RWPE2 (cell line): ENCODE measurements around the gene GABRB2.

ENCODE experiments used
- ATAC-seq: fragments of 200-7000 bp; cut with Tn5 transposase; 3 replicates; pipeline ENCODE4 v1.9.1; 2021; ENCODE audit warnings: low read depth
- DNase-seq: peaks from one replicate; pipeline ENCODE4 v3.0.0-alpha.2; 2020; ENCODE audit warnings: low spot score
- H3K27ac ChIP-seq: fragments of 450-650 bp; 2 replicates; pipeline ENCODE4 v1.5.1; 2017; ENCODE audit warnings: mild to moderate bottlenecking; ENCODE audit not compliant: poor library complexity, severe bottlenecking
- H3K27me3 ChIP-seq: fragments of 250-450 bp; sonication (Bioruptor Pico); 2 replicates; pipeline ENCODE4 v1.5.1; 2021; ENCODE audit warnings: mild to moderate bottlenecking, moderate library complexity; ENCODE audit not compliant: insufficient read depth, poor library complexity, severe bottlenecking
- H3K36me3 ChIP-seq: fragments of 250-450 bp; sonication (Bioruptor Pico); 2 replicates; pipeline ENCODE4 v1.5.1; 2020; ENCODE audit warnings: low read depth, mild to moderate bottlenecking, moderate library complexity
- H3K4me1 ChIP-seq: fragments of 250-450 bp; sonication (Bioruptor Pico); 2 replicates; pipeline ENCODE4 v1.5.1; 2021; ENCODE audit warnings: mild to moderate bottlenecking, moderate library complexity; ENCODE audit not compliant: insufficient read depth, poor library complexity, severe bottlenecking
- H3K4me3 ChIP-seq: fragments of 250-450 bp; sonication (Bioruptor Pico); 2 replicates; pipeline ENCODE4 v1.5.1; 2021; ENCODE audit warnings: mild to moderate bottlenecking, moderate library complexity; ENCODE audit not compliant: severe bottlenecking
- H3K9me3 ChIP-seq: fragments of 250-450 bp; sonication (Bioruptor Pico); 2 replicates; pipeline ENCODE4 v1.5.1; 2021; ENCODE audit warnings: mild to moderate bottlenecking, moderate library complexity; ENCODE audit not compliant: severe bottlenecking
- TF ChIP-seq, protein P1 (sequence below): fragments of 450-650 bp; IDR thresholded peaks from one replicate; pipeline ENCODE4 v1.5.1; 2017; ENCODE audit warnings: mild to moderate bottlenecking, moderate library complexity; ENCODE audit not compliant: poor library complexity, severe bottlenecking

GABRB2 gene

DNA sequence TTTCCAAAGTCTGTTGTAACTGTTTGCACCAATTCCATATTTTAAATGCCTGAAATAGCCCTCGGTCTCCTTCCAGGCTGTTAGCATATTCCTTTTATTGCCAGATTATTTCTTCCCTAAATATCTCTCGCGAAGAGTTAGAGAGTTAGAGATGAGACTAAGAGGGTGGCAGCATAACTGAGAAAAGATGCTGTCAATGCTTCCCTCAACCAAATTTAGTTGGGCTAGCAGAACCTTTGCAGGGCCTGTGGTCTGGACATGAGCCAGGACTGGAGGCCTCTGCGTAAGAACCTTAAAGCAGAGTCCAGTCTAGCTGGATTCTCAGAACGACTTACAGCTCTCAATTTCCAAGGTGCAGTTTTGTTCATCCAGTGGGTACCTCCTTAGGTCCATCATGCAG is 135.9 kb downstream of the GABRB2 start:
- Histone ChIP-seq H3K9me3 (no peaks in the 10 kb centered on the region), H3K27ac (no peak overlapping the region), H3K27me3 (no peaks in the 10 kb centered on the region), H3K4me3 (no peak overlapping the region), H3K36me3 (no peaks in the 10 kb centered on the region), H3K4me1 (no peaks in the 10 kb centered on the region)
- ATAC-seq (no peak), DNase-seq (no peak)
- TF ChIP-seq, protein P1, sequence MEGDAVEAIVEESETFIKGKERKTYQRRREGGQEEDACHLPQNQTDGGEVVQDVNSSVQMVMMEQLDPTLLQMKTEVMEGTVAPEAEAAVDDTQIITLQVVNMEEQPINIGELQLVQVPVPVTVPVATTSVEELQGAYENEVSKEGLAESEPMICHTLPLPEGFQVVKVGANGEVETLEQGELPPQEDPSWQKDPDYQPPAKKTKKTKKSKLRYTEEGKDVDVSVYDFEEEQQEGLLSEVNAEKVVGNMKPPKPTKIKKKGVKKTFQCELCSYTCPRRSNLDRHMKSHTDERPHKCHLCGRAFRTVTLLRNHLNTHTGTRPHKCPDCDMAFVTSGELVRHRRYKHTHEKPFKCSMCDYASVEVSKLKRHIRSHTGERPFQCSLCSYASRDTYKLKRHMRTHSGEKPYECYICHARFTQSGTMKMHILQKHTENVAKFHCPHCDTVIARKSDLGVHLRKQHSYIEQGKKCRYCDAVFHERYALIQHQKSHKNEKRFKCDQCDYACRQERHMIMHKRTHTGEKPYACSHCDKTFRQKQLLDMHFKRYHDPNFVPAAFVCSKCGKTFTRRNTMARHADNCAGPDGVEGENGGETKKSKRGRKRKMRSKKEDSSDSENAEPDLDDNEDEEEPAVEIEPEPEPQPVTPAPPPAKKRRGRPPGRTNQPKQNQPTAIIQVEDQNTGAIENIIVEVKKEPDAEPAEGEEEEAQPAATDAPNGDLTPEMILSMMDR: no peak

DNA sequence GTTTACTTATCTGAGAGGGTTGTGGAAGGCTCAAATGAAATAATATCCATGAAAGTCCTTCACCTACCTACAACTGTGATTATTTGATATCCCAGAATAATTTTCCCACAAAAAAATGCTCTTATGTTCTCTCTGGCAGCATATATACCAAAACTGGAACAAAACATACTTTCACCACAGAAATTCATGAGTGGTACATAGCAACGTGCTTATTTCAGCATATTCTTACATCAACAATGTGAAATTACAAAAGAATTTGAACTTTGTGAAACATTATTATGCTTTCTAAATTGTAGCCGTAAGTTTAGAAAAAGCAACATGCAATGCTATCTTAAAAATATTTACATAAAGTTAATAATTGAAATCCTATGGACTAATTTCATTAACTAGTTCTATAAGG is 137.1 kb downstream of the GABRB2 start:
- H3K4me1 ChIP-seq: no peaks in the 10 kb centered on the region
- TF ChIP-seq, protein P1: no peak
- ATAC-seq (no peak), DNase-seq (no peak)
- H3K36me3 ChIP-seq: no peaks in the 10 kb centered on the region
- no peak overlapping the region for H3K27ac ChIP-seq
- no peak overlapping the region for H3K4me3 ChIP-seq
- H3K27me3 ChIP-seq: no peaks in the 10 kb centered on the region
- no peaks in the 10 kb centered on the region for H3K9me3 ChIP-seq

DNA sequence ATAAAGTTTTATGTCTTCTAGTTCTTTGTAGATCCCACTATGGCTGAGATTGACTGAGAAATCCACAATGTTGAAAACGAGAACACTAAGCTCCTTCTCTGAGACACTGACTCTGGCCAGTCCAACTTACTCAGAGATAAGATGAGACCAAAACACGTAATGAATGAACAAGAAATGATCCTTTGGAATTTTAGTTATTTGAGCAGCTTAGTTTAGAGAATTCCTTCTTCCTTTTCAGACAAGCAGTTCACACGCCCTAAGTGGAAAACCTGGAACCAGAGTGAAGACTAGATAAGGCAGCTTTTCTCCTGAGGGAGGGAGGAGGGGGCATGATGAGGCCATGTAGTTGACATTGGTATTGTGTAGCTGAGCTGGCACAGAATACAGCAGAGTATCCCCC is 139.6 kb downstream of the GABRB2 start:
- Histone ChIP-seq H3K4me1 (no peaks in the 10 kb centered on the region), H3K9me3 (no peaks in the 10 kb centered on the region), H3K36me3 (no peaks in the 10 kb centered on the region), H3K27me3 (peaks cover 4% of the 10 kb centered on the region), H3K27ac (no peak overlapping the region), H3K4me3 (no peak overlapping the region)
- TF ChIP-seq, protein P1: no peak
- DNase-seq (no peak), ATAC-seq (no peak)

DNA sequence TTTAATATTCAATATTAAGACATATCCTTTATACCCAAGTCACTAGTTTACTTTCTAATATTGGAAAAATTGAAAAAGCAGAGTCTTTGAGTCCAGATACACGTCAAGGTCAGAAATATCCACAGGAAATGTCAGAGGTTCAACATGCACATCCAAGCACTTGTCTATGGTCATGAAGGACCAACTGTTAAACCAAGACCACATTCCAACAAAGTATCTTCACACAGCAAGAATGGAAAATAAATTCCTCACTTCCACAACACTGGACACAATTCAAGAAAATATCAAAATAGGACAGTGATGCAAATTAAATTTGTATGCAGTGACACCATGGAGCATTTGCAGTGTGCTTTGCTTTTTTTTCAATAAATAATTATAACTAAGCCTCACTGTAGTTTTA is 142.5 kb downstream of the GABRB2 start:
- DNase-seq: no peak
- no peaks in the 10 kb centered on the region for H3K36me3 ChIP-seq
- no peak overlapping the region for H3K27ac ChIP-seq
- peaks cover 21% of the 10 kb centered on the region for H3K27me3 ChIP-seq
- no peak for ATAC-seq
- TF ChIP-seq, protein P1: no peak
- H3K9me3 ChIP-seq: no peaks in the 10 kb centered on the region
- H3K4me1 ChIP-seq: no peaks in the 10 kb centered on the region
- no peak overlapping the region for H3K4me3 ChIP-seq

- Histone ChIP-seq H3K27me3 (peaks cover 21% of the 10 kb centered on the region), H3K4me1 (no peaks in the 10 kb centered on the region), H3K27ac (no peak overlapping the region), H3K4me3 (no peak overlapping the region), H3K36me3 (no peaks in the 10 kb centered on the region), H3K9me3 (no peaks in the 10 kb centered on the region)
- DNase-seq (no peak), ATAC-seq (no peak)
- TF ChIP-seq, protein P1: no peak
These were observed 143.4 kb downstream of the GABRB2 start for GRCh38 chr5:161403121-161403520.
